GM19455 (cell line): ENCODE results near the gene SMAP1.

Source experiments
- ATAC-seq: cut with Tn5 transposase; IDR thresholded peaks from one replicate; pipeline ENCODE4 v1.9.1; 2021; ENCODE audit not compliant: unreplicated experiment

Gene SMAP1

GRCh38 chr6:70839286-70840266 is 171.9 kb downstream of the SMAP1 start:
- ATAC-seq, result no peak

GRCh38 chr6:70841112-70841511 is 173.4 kb downstream of the SMAP1 start:
- ATAC-seq, result no peak

DNA sequence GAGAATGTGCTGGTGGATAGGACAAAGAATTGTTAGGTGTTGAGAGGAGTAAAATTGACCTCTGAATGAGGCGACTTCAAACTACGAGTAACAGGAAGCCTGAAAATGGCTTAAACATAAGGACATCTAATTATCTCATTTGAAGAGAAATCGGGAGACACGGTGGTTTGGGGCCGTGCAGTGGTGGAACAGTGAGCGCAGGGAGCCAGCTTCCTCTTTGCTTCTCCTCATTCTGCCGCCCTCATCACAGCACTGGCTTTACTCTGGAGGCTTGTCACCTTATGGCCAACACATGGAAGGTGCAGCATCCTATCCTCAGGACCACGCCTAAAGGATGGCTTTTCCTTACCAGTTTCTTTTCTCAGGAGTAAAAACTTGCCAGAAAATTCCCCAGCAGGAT is 174.9 kb downstream of the SMAP1 start:
- ATAC-seq, result no peak

DNA sequence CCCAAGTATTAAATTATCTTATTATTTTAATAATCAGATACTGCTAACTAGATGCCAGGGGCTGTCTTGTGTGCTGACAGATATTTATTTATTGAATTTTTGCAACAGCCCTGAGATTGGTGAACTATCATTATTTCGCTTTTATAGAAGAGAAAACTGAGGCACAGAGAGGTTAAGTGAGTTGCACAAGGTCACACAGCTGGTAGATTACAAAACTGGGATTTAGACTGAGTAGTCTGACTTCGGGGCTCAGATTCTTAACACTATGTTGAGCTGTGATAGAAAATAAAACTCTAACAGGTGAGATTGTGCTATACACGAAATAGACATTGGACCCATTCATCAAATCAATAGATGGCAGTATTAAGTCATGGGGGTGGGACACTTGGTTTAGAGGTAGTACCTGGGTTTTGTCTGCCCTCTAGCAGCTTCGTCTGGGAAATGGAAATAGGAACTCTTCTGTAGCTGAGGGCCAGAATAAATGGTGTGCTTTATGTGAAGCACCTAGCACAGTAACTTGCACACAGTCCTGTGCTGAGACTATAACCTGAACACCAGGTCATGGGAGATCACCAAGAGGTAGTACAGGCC is 175.7 kb downstream of the SMAP1 start:
- no peak for ATAC-seq

- no peak for ATAC-seq
Measured at GRCh38 chr6:70844301-70844700, 176.6 kb downstream of the SMAP1 start.

GRCh38 chr6:70846207-70846835 is 178.6 kb downstream of the SMAP1 start:
- no peak for ATAC-seq

DNA sequence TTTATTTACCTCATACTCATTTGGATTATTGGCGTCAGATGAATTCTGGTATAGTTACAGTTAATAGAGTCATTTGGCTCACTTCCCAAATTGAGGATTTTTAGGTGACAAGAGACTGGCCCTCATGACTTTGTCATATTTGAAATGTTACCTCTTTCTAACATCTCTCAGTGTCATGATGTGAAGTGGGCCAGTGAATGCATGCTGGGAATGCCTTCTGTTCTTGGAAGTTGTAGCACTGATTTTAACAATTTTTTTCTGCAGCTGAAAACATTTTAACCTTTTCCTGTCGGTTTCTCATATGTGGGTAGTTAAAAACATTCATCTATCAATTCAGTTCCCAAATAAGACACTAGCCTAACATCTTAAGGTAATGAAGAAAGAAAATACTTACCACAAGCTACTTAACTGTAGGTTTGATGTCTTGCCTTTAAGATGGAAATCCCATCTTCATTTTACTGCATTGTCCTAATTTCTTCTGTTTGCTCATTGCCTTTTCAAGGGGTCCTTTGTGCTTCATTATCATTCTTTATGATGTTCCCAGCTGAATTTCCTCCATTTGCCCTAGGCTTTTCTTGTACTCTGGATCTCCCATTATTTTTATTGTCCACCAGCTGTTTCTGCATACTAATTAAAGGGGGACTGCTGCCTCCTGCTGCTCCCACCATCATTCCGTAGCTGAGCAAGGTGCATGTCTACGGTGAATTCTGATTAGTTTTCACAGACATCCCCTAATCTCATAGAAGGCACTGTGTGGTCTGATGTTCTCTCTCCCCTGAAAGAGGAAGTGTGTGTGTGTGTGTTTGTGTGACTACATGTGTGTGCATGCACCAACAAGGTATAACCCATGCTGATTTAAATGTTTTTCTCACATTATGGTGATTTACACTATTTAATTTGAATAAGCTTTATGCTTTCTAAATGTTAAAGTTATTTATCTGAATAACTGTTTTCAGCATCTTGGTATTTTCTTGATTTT is 179.7 kb downstream of the SMAP1 start:
- no peak for ATAC-seq

GRCh38 chr6:70849348-70850069 is 181.8 kb downstream of the SMAP1 start:
- ATAC-seq, result no peak

- ATAC-seq, result no peak
Measured at GRCh38 chr6:70852667-70853246, 185.1 kb downstream of the SMAP1 start.

DNA sequence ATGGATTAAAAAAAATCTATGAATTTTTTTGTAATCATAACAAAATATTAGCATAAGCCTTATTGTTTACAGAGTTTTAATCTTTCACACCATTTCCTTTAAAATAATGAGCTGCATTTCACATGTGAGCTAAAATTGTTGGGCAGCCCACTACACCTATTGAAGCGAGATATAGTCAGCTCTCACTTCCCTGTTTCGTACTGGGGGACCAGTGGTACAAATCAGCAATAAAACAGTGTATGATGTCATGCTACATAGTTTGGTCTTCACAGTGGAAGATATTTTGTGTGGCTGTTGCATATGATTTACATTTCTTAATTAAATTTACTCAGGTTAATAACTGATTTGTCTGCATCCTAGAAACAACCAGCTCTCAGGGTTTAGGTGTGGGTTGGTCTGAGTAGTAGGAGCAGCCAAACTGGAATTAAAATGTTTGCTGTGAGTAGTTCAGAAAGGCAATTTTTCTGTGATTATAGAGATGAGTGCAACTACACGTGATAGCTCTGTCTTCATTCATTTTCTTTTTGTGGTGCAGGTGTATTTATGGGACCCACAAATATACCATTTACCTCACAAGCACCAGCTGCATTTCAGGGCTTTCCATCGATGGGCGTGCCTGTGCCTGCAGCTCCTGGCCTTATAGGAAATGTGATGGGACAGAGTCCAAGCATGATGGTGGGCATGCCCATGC is 189.8 kb downstream of the SMAP1 start:
- ATAC-seq, result peak; percentile 99

DNA sequence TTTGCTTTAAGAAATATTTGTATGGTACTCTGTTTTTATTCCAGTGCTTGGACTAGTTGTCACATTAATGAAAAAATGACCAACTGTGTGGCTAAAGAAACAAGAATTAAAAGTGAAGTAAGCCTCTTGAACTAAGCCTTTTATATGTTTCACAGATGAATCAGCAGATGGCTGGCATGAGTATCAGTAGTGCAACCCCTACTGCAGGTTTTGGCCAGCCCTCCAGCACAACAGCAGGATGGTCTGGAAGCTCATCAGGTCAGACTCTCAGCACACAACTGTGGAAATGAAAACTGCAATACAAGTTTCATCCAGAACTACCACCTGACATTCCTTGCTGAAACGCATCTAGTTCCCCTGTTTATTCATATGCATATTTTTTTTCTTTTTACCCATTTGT is 192.4 kb downstream of the SMAP1 start:
- ATAC-seq, result no peak

GRCh38 chr6:70860920-70861319 is 193.2 kb downstream of the SMAP1 start:
- ATAC-seq, result no peak

DNA sequence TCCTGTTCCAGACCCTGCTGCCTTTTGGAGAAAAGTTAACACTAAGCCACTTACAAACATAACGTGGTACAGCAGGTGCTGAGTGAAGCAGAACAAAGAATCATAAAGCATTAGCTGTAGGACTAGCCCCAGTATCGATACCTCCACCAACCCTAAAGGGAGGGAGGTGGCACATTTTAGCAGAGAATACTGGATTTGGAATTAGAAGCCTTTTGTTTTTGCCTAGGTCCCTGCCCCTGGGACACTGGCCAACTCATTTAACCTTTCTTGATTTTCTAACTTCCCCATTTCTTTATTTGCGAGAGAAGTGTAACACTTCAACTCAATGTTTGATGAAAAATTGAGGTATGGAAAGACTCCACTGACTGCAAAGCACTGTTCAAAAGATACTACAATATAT is 195.7 kb downstream of the SMAP1 start:
- no peak for ATAC-seq

DNA sequence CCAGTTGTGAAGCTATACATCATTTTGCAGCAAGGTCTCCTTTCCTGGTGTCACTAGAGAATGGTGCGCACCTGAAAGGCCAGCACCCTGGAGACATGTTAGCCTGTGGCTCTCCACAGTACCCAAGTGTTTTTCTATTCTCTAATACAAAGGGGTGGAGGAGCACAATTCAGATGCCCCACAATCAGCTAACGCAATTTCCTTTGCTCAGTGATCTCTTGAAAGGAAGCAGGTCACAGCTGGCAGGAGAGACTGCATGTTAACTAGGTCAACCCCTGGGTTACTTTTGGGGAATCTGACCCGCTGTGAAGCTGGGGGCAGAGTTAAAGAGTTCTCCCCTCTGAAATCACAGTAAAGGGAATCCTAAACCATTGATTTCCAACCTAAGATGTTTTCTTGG is 196.7 kb downstream of the SMAP1 start:
- ATAC-seq, result no peak

DNA sequence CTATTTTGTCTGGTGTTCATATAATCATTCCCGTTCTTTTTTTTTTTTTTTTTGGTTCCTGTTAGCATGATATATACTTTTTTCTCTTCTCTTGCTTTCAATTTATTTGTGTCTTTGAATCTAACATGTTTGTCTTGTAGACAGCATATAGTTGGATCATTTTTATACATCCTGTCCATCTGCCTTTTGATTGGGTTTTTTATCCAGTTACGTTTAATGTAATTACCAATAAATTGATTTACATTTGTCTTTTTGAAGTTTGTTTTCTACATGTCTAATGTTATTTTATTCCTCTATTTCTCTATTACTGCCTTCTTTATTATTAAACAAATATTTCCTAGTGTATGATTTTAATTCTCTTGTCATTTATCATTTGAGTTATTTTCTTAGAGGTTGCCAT is 204.8 kb downstream of the SMAP1 start:
- no peak for ATAC-seq

GRCh38 chr6:70874181-70874913 is 206.7 kb downstream of the SMAP1 start:
- no peak for ATAC-seq

- no peak for ATAC-seq
Measured at GRCh38 chr6:70879496-70879895, 211.8 kb downstream of the SMAP1 start.
